Mucosa of rectum (tissue), 2 donors: Measurements from ENCODE around the gene SLFN11.

ENCODE experiments used
- H3K27ac ChIP-seq, 2 donors: one replicate each; pipeline ENCODE4 v1.7.0; 2013; ENCODE audit warnings: inconsistent platforms in 2 of 2, low read depth in 2 of 2, low read length in 2 of 2
- H3K27me3 ChIP-seq, 2 donors: one replicate each; pipeline ENCODE4 v1.7.0; 2013; ENCODE audit warnings: low read length in 2 of 2; ENCODE audit not compliant: control insufficient read depth in 2 of 2, insufficient read depth in 2 of 2
- H3K36me3 ChIP-seq, 2 donors: one replicate each; pipeline ENCODE4 v1.7.0; 2013; ENCODE audit warnings: low read length in 2 of 2; ENCODE audit not compliant: control insufficient read depth in 2 of 2, insufficient read depth in 2 of 2
- H3K4me1 ChIP-seq, 2 donors: one replicate each; pipeline ENCODE4 v1.7.0; 2013; ENCODE audit warnings: low read length in 2 of 2, mild to moderate bottlenecking in 1 of 2; ENCODE audit not compliant: control insufficient read depth in 2 of 2, insufficient read depth in 2 of 2
- H3K4me3 ChIP-seq, 2 donors: one replicate each; pipeline ENCODE4 v1.7.0; 2013; ENCODE audit warnings: low read length in 2 of 2
- H3K9ac ChIP-seq, 2 donors: one replicate each; pipeline ENCODE4 v1.7.0; 2013; ENCODE audit warnings: low read length in 2 of 2, low read depth in 1 of 2, mild to moderate bottlenecking in 1 of 2
- H3K9me3 ChIP-seq, 2 donors: one replicate each; pipeline ENCODE4 v1.7.0; 2013; ENCODE audit warnings: low read length in 2 of 2; ENCODE audit not compliant: control insufficient read depth in 2 of 2
- donor health status: healthy.
- donor health status: Normal muscosa, but diverticular disease.

The SLFN11 gene

GRCh38 chr17:35368081-35368830, 5.2 kb downstream of the SLFN11 start:
- no peaks in the 10 kb centered on the region for H3K27me3 ChIP-seq
- peak overlapping the region in 1 of 2 donors; percentile 44 for H3K4me3 ChIP-seq
- peak overlapping the region; percentile 28 to 38 for H3K27ac ChIP-seq
- no peaks in the 10 kb centered on the region for H3K9me3 ChIP-seq
- no peaks in the 10 kb centered on the region for H3K36me3 ChIP-seq
- no peak overlapping the region for H3K9ac ChIP-seq
- H3K4me1 ChIP-seq, result peaks cover 6 to 16% of the 10 kb centered on the region in 2 donors

- H3K36me3 ChIP-seq, result peaks cover 0 to 7% of the 10 kb centered on the region in 2 donors
- H3K4me1 ChIP-seq, result no peaks in the 10 kb centered on the region
- no peak overlapping the region for H3K27ac ChIP-seq
- H3K27me3 ChIP-seq, result no peaks in the 10 kb centered on the region
- no peak overlapping the region for H3K9ac ChIP-seq
- no peak overlapping the region for H3K4me3 ChIP-seq
- H3K9me3 ChIP-seq, result no peaks in the 10 kb centered on the region
Observed at GRCh38 chr17:35361027-35361426, 12.4 kb downstream of the SLFN11 start.

- no peaks in the 10 kb centered on the region for H3K4me1 ChIP-seq
- H3K36me3 ChIP-seq, result peaks cover 0 to 7% of the 10 kb centered on the region in 2 donors
- no peak overlapping the region for H3K27ac ChIP-seq
- no peak overlapping the region for H3K9ac ChIP-seq
- H3K4me3 ChIP-seq, result no peak overlapping the region
- H3K27me3 ChIP-seq, result no peaks in the 10 kb centered on the region
- H3K9me3 ChIP-seq, result no peaks in the 10 kb centered on the region
Observed at GRCh38 chr17:35359398-35359797, 14.0 kb downstream of the SLFN11 start.

- no peaks in the 10 kb centered on the region for H3K4me1 ChIP-seq
- no peak overlapping the region for H3K4me3 ChIP-seq
- H3K27ac ChIP-seq, result no peak overlapping the region
- peaks cover 0 to 9% of the 10 kb centered on the region in 2 donors for H3K36me3 ChIP-seq
- H3K9ac ChIP-seq, result no peak overlapping the region
- no peaks in the 10 kb centered on the region for H3K27me3 ChIP-seq
- no peaks in the 10 kb centered on the region for H3K9me3 ChIP-seq
Observed at GRCh38 chr17:35352284-35352683, 21.1 kb downstream of the SLFN11 start.

GRCh38 chr17:35350493-35350892, 22.9 kb downstream of the SLFN11 start:
- no peak overlapping the region for H3K9ac ChIP-seq
- peaks cover 0 to 5% of the 10 kb centered on the region in 2 donors for H3K36me3 ChIP-seq
- H3K4me1 ChIP-seq, result no peaks in the 10 kb centered on the region
- H3K4me3 ChIP-seq, result no peak overlapping the region
- H3K9me3 ChIP-seq, result no peaks in the 10 kb centered on the region
- H3K27me3 ChIP-seq, result no peaks in the 10 kb centered on the region
- H3K27ac ChIP-seq, result no peak overlapping the region

GRCh38 chr17:35345926-35346771, 27.3 kb downstream of the SLFN11 start:
- H3K4me1 ChIP-seq, result no peaks in the 10 kb centered on the region
- H3K27ac ChIP-seq, result peak overlapping the region; percentile 15 to 66
- H3K4me3 ChIP-seq, result peak overlapping the region; percentile 53 to 71
- peak overlapping the region; percentile 18 to 56 for H3K9ac ChIP-seq
- H3K9me3 ChIP-seq, result no peaks in the 10 kb centered on the region
- H3K36me3 ChIP-seq, result no peaks in the 10 kb centered on the region
- H3K27me3 ChIP-seq, result peaks cover 0 to 4% of the 10 kb centered on the region in 2 donors

- peaks cover 0 to under 1% of the 10 kb centered on the region in 2 donors for H3K9me3 ChIP-seq
- peaks cover 0 to 4% of the 10 kb centered on the region in 2 donors for H3K27me3 ChIP-seq
- peak overlapping the region; percentile 53 to 71 for H3K4me3 ChIP-seq
- H3K9ac ChIP-seq, result peak overlapping the region; percentile 9 to 56
- H3K4me1 ChIP-seq, result no peaks in the 10 kb centered on the region
- H3K36me3 ChIP-seq, result no peaks in the 10 kb centered on the region
- H3K27ac ChIP-seq, result peak overlapping the region; percentile 15 to 66
Observed at GRCh38 chr17:35345445-35345925, 27.9 kb downstream of the SLFN11 start.

GRCh38 chr17:35344262-35344661, 29.2 kb downstream of the SLFN11 start:
- H3K4me1 ChIP-seq, result no peaks in the 10 kb centered on the region
- H3K9me3 ChIP-seq, result peaks cover 0 to 3% of the 10 kb centered on the region in 2 donors
- no peak overlapping the region for H3K9ac ChIP-seq
- peaks cover 0 to 4% of the 10 kb centered on the region in 2 donors for H3K27me3 ChIP-seq
- no peaks in the 10 kb centered on the region for H3K36me3 ChIP-seq
- no peak overlapping the region for H3K4me3 ChIP-seq
- H3K27ac ChIP-seq, result no peak overlapping the region

- Histone ChIP-seq H3K27ac (no peak overlapping the region), H3K4me3 (no peak overlapping the region), H3K27me3 (peaks cover 0 to 4% of the 10 kb centered on the region in 2 donors)
Observed at GRCh38 chr17:35342276-35342675, 31.1 kb downstream of the SLFN11 start.

More at GRCh38 chr17:35342276-35342675, 31.1 kb downstream of the SLFN11 start:
- H3K9ac ChIP-seq, result no peak overlapping the region
- no peaks in the 10 kb centered on the region for H3K36me3 ChIP-seq
- no peaks in the 10 kb centered on the region for H3K4me1 ChIP-seq
- peaks cover 0 to 3% of the 10 kb centered on the region in 2 donors for H3K9me3 ChIP-seq
